ENCODE data around the gene DAB2. TPM values are rescaled to one million over a fixed set of nuclear protein-coding genes. Genes with fewer than 3 reads are reported as not detected.

The DAB2 gene
- total RNA-seq, 1 donor from 2014 or later = 164 TPM

GRCh38 chr5:39461007-39461682 is 36.4 kb upstream of the DAB2 start:
- Histone ChIP-seq H3K4me3 (no peak overlapping the region), H3K27ac (peak overlapping the region; percentile 9), H3K27me3 (ENCODE audit: low read depth) (no peaks in the 10 kb centered on the region), H3K9me3 (no peaks in the 10 kb centered on the region), H3K4me1 (peaks cover 13% of the 10 kb centered on the region), H3K36me3 (no peaks in the 10 kb centered on the region)
- no peak for TF ChIP-seq CTCF (IDR thresholded peaks at IDR 0.05)
- intact Hi-C loops (cut with DNase I) = no loop called here
- ATAC-seq (peak; percentile 43 to 64), DNase-seq (peak; percentile 41)

GRCh38 chr5:39459907-39460306 is 35.1 kb upstream of the DAB2 start:
- ATAC-seq = no peak
- peaks cover 7% of the 10 kb centered on the region for H3K4me1 ChIP-seq
- no peak overlapping the region for H3K27ac ChIP-seq
- no peaks in the 10 kb centered on the region for H3K27me3 ChIP-seq (ENCODE audit: low read depth)
- no peak for TF ChIP-seq CTCF (IDR thresholded peaks at IDR 0.05)
- no peak overlapping the region for H3K4me3 ChIP-seq
- no peak for DNase-seq
- no peaks in the 10 kb centered on the region for H3K9me3 ChIP-seq
- no peaks in the 10 kb centered on the region for H3K36me3 ChIP-seq
- intact Hi-C loops (cut with DNase I) = no loop called here

- intact Hi-C loops (cut with DNase I) = no loop called here
- Histone ChIP-seq H3K36me3 (no peaks in the 10 kb centered on the region), H3K4me3 (no peak overlapping the region), H3K4me1 (peaks cover 7% of the 10 kb centered on the region), H3K27ac (no peak overlapping the region), H3K9me3 (no peaks in the 10 kb centered on the region), H3K27me3 (ENCODE audit: low read depth) (no peaks in the 10 kb centered on the region)
- ATAC-seq (no peak), DNase-seq (no peak)
- TF ChIP-seq CTCF (IDR thresholded peaks at IDR 0.05) = no peak
These were observed 34.3 kb upstream of the DAB2 start for GRCh38 chr5:39459071-39459470.

GRCh38 chr5:39455645-39456044 is 30.9 kb upstream of the DAB2 start:
- Histone ChIP-seq H3K4me3 (no peak overlapping the region), H3K9me3 (no peaks in the 10 kb centered on the region), H3K36me3 (no peaks in the 10 kb centered on the region), H3K27me3 (ENCODE audit: low read depth) (no peaks in the 10 kb centered on the region), H3K27ac (no peak overlapping the region), H3K4me1 (peaks cover under 1% of the 10 kb centered on the region)
- DNase-seq = no peak
- intact Hi-C loops (cut with DNase I) = no loop called here
- ATAC-seq = no peak
- no peak for TF ChIP-seq CTCF (IDR thresholded peaks at IDR 0.05)

GRCh38 chr5:39453606-39454005 is 28.8 kb upstream of the DAB2 start:
- Histone ChIP-seq H3K9me3 (no peaks in the 10 kb centered on the region), H3K27me3 (ENCODE audit: low read depth) (no peaks in the 10 kb centered on the region), H3K4me3 (no peak overlapping the region), H3K27ac (no peak overlapping the region), H3K36me3 (no peaks in the 10 kb centered on the region), H3K4me1 (no peaks in the 10 kb centered on the region)
- TF ChIP-seq CTCF (IDR thresholded peaks at IDR 0.05) = no peak
- ATAC-seq (no peak), DNase-seq (no peak)
- intact Hi-C loops (cut with DNase I) = no loop called here
